HCT116 (cell line): ENCODE results near the gene METRN.

Experiments
- CEBPB ChIP-seq: IDR thresholded peaks from 2 replicates; pipeline ENCODE4 v1.6.1; 2012; ENCODE audit warnings: low read depth
- EGR1 ChIP-seq: IDR thresholded peaks from 2 replicates; pipeline ENCODE4 v1.6.1; 2012; ENCODE audit warnings: low read depth
- EZH2 ChIP-seq: fragments of 200-600 bp; sonication (generic); IDR thresholded peaks from 2 replicates; pipeline ENCODE4 v1.6.1; 2017; ENCODE audit warnings: antibody characterized with exemption, mixed run types
- EZH2phosphoT487 ChIP-seq: fragments of 200-600 bp; IDR thresholded peaks from 2 replicates; pipeline ENCODE4 v1.6.1; 2018; ENCODE audit warnings: antibody characterized with exemption, borderline replicate concordance
- JUND ChIP-seq: IDR thresholded peaks from 2 replicates; pipeline ENCODE4 v1.6.1; 2012
- POLR2A ChIP-seq: IDR thresholded peaks from 2 replicates; pipeline ENCODE4 v1.7.0; 2011; ENCODE audit warnings: borderline replicate concordance; ENCODE audit not compliant: insufficient read depth, insufficient read length; ENCODE audit errors: extremely low read depth
- POLR2AphosphoS5 ChIP-seq: IDR thresholded peaks from 2 replicates; pipeline ENCODE4 v1.6.1; 2011; ENCODE audit warnings: mild to moderate bottlenecking, low read depth, low read length, moderate library complexity
- SRF ChIP-seq: IDR thresholded peaks from 2 replicates; pipeline ENCODE4 v1.6.1; 2012; ENCODE audit warnings: low read depth
- TF ChIP-seq, protein P1 (sequence below), 3 experiments: fragments of 200-600 bp in 1 of 3; sonication (generic) in 1 of 3; IDR thresholded peaks in 2 of 3; conservative IDR thresholded peaks in 1 of 3; 2 replicates each; pipeline ENCODE4 v1.5.1; 2012 to 2017; ENCODE audit warnings: low read depth in 2 of 3, low read length in 2 of 3, antibody characterized with exemption in 1 of 3, borderline replicate concordance in 1 of 3, control low read depth in 1 of 3, mild to moderate bottlenecking in 1 of 3, mixed read lengths in 1 of 3, mixed run types in 1 of 3, moderate library complexity in 1 of 3; ENCODE audit not compliant: insufficient read depth in 1 of 3
- TF ChIP-seq, protein P2 (sequence below): IDR thresholded peaks from 2 replicates; pipeline ENCODE4 v1.6.1; 2012

DNA sequence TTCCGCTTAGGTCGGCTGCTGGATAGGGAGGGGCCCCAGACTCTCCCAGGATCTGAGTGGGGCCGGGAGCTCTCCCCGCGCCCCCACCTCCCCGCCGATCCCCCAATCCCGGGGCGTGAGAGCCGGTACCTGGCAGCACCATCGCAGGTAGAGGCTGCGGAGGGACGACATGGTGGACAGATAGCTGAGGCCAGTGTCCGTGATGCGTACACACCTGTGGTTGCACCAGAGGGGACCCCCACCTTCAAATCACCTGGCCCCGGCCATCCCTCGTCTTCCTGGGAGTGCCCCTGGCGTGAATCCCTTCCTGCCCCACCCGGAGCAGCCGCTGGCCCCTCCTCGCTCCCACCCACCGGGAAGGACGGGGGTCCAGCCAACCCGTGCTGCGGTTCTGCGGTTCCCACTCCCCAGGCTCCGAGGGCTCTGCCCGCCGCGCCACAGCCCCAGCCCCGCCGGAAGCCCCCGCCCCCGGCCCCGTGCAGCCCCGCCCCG lies 20.0 kb upstream of the METRN start:
- TF ChIP-seq, protein P1, sequence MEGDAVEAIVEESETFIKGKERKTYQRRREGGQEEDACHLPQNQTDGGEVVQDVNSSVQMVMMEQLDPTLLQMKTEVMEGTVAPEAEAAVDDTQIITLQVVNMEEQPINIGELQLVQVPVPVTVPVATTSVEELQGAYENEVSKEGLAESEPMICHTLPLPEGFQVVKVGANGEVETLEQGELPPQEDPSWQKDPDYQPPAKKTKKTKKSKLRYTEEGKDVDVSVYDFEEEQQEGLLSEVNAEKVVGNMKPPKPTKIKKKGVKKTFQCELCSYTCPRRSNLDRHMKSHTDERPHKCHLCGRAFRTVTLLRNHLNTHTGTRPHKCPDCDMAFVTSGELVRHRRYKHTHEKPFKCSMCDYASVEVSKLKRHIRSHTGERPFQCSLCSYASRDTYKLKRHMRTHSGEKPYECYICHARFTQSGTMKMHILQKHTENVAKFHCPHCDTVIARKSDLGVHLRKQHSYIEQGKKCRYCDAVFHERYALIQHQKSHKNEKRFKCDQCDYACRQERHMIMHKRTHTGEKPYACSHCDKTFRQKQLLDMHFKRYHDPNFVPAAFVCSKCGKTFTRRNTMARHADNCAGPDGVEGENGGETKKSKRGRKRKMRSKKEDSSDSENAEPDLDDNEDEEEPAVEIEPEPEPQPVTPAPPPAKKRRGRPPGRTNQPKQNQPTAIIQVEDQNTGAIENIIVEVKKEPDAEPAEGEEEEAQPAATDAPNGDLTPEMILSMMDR (IDR thresholded peaks at IDR 0.05 in 2 of 3, conservative IDR thresholded peaks at IDR 0.05 in 1 of 3; ENCODE audit: borderline replicate concordance in 1 of 3, insufficient read depth in 1 of 3, low read depth in 2 of 3, low read length in 2 of 3): no peak
- no peak for TF ChIP-seq POLR2A
- no peak for TF ChIP-seq EZH2
- TF ChIP-seq JUND: no peak
- TF ChIP-seq, protein P2, sequence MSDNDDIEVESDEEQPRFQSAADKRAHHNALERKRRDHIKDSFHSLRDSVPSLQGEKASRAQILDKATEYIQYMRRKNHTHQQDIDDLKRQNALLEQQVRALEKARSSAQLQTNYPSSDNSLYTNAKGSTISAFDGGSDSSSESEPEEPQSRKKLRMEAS: no peak
- TF ChIP-seq CEBPB: no peak
- no peak for TF ChIP-seq SRF
- TF ChIP-seq POLR2AphosphoS5: no peak
- no peak for TF ChIP-seq EZH2phosphoT487
- no peak for TF ChIP-seq EGR1
